GM21723 (cell line): Measurements from ENCODE around the gene LENG8.
"Not testable (repeated sequence)": the region's sequence is repeated elsewhere in the genome, so short reads cannot be mapped to it uniquely, and the experiment has no call there.

Experiments
- ATAC-seq: cut with Tn5 transposase; IDR thresholded peaks from one replicate; pipeline ENCODE4 v1.9.1; 2021; ENCODE audit warnings: mild to moderate bottlenecking, moderate library complexity; ENCODE audit not compliant: unreplicated experiment

The LENG8 gene

DNA sequence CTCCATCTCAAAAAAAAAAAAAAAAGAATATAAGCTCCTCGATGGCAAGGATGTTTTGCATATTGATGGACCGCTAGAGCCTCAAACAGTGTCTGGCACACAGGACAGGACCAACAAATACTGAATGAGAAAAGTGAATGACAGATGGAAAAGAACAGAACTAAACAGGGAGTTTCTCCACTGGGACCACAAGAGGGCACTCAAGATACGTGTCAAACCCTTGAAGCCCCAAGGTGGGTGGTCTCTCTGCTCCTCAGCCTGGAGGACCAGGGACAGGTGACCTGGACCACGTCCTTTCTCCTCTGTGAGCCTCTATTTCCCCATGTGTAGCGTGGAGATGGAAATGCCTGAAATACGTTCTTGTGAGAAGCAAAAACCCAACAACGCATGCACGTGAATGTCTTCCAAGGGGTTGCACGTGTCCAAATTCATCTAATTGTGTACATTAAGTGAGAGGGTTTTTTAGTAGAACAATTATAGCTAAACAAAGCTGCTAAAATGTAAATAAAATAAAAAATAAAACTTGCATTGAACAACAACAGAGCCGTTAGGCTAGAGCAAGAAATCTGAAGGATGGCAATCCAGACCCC, 29.8 kb downstream of the LENG8 start:
- no peak for ATAC-seq

DNA sequence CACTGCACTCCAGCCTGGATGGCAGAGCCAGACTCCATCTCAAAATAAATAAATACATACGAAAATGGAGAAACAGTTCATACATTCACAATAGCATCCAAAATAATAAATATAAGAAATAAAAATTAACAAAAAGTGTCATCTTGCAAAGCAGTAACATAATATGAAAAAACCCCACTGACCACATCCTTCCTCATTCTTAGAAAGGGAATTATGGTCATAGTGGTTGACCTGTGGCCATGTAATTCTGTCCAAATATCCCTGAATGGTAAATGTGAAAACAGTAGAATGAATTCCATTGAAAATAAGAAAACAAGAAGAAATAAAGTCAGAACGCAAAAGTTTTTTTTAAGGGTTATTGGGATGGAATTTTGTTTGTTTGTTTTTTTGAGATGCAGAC, 31.1 kb downstream of the LENG8 start:
- no peak for ATAC-seq

DNA sequence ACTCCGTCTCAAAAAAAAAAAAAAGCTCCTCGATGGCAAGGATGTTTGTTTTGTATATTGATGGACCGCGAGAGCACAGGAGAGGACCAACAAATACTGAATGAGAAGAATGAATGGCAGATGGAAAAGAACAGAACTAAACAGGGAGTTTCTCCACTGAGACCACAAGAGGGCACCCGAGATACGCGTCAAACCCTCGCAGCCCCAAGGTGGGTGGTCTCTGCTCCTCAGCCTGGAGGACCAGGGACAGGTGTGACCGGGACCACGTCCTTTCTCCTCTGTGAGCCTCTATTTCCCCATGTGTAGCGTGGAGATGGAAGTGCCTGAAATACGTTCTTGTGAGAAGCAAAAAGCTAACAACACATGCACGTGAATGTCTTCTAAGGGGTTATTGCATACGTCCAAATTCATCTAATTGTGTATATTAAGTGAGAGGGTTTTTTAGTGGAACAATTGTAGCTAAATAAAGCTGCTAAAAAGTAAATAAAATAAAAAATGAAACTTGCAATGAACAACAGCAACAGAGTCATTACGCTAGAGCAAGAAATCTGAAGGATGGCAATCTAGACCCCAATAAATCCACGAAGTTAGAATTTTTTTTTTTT, 32.4 kb downstream of the LENG8 start:
- no peak for ATAC-seq

DNA sequence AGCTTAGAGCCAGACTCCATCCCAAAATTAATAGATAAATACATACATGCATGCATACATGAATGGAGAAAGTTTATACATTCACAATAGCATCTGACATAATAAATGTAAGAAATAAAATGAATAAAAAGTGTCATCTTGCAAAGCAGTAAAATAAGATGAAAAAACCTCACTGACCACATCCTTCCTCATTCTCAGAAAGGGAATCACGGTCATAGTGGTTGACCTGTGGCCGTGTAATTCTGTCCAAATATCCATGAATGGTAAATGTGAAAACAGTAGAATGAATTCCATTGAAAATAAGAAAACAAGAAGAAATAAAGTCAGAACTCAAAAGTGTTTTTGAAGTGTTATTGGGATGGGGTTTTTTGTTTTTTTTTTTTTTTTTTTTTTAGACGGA, 33.9 kb downstream of the LENG8 start:
- ATAC-seq = no peak

DNA sequence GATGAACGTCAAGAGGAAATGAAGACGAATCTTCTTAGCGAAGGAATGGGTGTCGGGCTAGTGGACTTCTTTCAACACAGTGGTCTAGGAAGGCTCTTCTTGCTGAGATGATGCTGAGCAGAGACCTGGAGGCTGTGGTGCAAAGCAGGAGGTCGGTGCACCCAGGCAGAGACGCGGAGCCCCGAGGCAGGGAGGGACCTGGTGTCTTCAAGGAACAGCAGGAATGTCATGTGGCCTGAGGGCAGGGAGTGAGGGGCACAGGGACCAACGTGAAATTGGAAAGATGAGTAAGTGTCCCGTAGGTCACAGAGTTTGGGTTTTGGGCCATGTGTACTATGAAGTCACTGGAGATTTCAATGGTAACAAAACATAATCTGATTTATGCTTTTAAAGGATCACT, 35.5 kb downstream of the LENG8 start:
- no peak for ATAC-seq

DNA sequence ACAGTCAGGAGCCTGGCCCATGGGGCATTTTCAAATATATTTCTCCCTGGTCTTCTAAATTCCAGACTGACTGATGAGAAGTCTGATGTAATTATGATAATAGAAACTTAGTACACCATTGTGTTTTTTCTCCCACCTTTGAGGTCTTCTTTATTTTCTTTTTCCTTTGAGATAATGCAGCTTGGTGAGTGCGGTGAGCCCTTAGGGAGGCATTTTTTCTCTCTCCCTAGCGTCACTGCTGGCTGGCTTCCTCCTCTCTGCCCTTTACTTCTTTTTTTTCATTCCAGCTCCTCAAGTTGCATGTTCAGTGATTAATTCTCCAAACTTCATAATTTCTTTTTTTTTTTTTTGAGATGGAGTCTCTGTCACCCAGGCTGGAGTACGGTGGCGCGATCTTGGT, 36.9 kb downstream of the LENG8 start:
- no peak for ATAC-seq

DNA sequence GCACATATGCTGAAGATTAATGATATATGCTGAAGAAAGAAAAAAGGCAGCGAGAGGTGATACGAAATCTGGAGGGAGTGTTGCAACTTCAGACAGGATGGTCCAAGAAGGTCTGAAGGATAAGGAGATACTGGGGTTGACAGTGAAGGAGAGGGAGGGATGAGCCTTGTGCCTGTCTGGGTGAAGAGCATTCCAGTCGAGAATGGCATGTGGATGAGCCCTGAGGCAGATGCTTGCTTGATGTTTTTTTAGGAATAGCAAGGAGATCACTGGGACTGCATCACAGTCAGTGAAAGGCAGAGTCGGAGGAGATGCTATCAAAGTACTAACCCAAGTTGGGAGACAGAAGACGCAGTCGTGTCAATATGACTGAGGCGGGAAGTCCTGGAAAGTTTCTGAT, 40.3 kb downstream of the LENG8 start:
- ATAC-seq = no peak

DNA sequence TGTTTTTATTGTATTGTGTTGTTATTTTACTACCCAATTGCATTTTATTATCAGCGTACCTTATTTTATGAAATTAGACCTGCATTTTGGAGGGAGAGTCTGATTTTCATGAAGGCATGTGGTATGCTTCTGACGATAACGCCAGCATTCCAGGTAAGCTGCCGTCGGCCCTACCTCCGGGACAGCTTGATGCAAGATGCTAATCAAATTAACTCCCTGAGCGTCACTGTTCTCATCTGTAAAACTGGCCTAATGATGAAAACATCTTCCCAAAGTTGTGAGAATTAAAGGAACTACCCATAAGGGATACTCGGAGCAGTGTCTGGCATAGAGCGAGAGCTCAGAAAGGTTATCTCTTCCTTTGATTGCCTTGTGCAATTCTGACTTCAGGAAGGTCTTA, 40.8 kb downstream of the LENG8 start:
- no peak for ATAC-seq

DNA sequence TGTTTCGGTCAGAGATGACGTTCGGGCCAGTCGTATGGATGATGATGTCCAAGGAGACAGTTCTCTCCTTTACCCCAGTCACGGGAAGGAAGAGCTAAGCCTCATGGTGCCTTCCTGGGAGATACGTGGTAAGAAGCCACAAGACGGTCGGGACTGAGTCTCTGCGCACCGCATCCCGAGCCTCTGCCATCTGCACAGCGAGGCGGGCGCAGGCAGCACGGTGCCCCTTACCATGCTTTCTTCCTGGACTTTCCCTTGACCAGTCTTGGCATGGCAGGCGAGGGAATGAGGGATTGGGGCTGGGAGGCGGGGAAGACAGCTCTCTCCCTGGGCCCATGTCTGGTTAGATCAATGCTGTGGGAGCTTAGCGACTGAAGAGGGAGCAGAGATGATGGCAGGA, 43.6 kb downstream of the LENG8 start:
- ATAC-seq = no peak

DNA sequence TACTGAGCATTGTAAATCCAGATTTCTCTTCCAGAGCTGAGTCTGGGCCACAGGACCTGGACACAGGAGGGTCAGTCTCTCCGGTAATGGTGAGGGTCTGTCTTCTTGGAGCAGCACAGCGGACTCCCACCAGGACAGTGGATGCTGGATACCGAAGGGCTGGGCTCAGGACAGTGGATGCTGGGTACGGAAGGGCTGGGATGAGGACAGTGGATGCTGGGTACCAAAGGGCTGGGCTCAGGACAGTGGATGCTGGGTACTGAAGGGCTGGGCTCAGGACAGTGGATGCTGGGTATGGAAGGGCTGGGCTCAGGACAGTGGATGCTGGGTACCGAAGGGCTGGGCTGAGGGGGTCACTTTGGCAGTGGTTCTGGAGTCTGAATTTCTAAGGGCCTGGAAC, 44.1 kb downstream of the LENG8 start:
- not testable (repeated sequence) for ATAC-seq

DNA sequence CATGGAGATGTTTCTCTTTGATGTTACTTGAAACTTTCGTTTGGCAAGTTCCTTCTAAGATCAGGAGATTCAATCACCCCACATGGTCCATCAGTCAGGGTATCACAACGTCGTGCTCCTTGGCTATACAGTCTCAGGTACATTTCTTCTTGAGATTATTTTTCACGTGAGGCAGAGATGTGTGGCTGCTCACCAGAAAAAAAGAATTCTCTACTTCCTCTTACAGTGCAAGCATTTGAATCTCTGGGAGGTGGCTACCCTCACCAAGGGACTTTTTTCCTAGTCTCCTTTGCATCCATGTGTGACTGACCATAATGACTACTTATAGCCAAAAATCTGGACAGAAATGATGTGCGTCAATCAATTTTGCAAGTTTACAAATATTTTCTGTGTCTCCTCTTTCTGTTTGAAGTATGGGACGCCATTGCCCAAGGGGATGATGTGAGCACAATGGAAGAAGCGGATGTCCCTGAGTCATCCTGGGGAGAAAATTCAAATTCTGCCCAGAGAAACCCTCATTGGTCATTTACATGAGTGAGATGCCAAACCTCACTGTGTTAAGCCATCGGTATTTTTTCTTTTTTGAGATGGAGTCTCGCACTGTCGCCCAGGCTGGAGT, 45.1 kb downstream of the LENG8 start:
- ATAC-seq = no peak

DNA sequence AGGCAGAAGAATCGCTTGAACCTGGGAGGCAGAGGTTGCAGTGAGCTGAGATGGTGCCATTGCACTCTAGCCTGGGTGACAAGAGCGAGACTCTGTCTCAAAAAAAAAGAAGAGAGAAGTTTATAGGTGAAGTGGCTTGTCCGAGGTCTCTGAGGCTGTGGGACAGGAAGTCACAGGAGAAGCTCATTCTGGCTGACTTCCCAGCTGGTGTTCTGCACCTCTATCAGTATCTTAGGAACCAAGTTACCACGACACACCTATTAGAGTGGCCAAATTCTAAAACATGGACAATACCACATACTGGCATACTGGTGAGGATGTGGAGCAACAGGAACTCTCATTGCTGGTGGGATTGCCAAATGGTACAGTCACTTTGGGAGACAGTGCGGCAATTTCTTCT, 46.3 kb downstream of the LENG8 start:
- ATAC-seq = not testable (repeated sequence)

DNA sequence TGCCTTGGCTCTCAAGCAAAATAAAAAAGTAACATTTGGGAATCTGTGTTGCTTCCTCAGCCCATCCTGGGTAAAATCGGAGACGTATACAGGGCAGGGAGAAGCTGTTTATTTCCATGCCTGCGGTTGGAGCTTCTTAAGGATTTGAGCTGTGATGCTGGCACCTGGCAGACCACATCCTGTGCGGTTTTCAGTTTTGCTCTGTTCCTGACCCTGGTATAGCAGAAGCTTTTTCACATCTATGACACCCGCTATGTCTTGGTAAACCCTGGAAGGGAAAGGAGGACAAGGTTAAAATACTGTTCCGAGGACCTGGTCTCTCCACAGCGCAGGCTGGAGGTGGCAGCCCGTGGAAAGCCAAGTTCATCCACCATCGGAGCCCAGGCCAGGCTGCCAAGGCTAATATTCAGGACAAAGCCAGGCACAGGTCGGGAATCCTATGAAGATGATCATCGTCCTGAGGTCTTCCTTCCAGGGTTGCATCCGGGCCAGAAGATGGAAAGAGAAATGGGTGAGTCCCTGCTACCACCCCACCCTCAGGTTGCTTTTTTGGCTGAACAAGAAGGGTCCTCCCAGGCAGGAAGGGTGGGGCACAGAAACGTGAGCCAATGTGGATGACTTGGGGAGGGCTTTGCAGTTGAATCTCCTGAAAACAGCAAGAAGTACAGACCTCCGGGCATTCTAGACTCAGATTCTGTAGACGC, 48.9 kb downstream of the LENG8 start:
- not testable (repeated sequence) for ATAC-seq

DNA sequence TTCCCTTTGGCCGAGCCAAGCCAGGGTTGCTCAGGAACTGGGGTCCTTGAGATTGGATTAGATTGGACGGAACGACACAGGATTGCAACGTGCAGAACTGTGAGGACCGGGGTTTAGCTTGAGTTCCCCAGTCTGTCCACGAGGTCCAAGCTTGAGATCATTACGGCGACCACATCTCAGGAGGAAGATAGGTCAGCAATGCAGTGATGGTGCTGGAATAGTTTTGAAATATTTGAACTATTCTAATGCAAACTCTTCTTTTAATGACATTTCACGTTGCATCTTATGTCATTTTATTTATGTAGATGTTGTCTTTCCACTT, 49.4 kb downstream of the LENG8 start:
- ATAC-seq = not testable (repeated sequence)

DNA sequence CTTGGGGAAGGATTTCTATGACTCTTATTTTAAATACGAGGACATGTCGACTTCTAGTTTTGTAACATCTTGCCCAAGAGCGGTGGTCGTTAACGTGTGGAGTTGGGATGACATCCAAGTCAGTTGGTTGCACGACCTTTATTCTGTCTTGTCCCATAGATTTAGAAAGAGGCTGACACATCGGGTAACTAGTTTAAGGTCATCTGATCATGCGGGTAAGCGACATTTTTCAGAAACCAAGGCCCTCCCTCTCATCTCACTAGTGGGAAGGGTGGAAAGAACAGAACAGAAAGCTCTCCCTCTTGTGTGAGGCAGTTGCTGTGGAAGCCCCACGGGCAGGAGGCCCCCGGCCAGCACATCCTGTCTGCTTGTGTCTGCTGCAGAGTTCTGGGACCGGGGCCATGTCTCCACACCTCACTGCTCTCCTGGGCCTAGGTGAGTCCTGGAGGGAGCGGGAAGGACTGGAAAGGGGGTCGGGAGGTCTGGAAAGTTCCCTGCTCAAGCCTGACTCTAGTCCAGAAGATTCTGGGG, 53.6 kb downstream of the LENG8 start, which contains the start of gene LAIR2:
TSS of gene LAIR2 (plus strand) at position 314 of the 531 bp plus-strand sequence. CDS start at position 402, 88 bp downstream.
- ATAC-seq = no peak

DNA sequence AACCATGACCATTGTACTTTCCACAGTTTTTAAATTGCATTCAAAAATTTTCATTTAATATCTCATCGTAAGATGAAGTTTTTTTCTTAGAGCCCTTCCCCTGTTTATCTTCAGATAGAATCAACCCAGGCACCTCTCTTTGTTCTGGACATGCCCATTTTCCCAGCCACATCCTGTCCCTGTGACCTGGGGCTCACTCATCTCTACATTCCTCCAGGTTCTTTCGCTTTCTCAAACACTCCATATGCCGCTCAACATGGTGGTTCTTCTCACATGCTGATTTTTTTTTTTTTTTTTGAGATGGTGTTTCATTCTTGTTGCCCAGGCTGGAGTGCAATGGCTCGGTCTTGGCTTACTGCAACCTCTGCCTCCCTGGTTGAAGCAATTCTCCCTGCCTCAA, 56.5 kb downstream of the LENG8 start:
- not testable (repeated sequence) for ATAC-seq

DNA sequence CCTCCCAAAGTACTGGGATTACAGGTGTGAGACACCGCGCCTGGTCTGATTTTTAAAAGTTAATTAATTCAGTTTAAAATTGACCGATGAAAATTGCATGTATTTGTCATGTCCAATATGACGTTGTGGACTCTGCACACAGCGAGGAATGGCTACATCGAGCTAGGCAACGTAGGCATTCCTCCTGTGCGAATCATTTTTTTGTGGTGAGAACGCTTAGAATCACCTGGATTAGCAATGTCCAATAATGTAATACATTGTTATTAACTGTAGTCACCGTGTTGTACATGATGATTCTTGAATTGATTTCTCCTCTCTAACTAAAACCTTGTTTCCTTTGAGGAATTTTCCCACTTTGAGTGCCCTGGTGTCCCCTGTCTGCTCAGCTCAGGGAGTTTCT, 57.1 kb downstream of the LENG8 start:
- ATAC-seq = no peak

DNA sequence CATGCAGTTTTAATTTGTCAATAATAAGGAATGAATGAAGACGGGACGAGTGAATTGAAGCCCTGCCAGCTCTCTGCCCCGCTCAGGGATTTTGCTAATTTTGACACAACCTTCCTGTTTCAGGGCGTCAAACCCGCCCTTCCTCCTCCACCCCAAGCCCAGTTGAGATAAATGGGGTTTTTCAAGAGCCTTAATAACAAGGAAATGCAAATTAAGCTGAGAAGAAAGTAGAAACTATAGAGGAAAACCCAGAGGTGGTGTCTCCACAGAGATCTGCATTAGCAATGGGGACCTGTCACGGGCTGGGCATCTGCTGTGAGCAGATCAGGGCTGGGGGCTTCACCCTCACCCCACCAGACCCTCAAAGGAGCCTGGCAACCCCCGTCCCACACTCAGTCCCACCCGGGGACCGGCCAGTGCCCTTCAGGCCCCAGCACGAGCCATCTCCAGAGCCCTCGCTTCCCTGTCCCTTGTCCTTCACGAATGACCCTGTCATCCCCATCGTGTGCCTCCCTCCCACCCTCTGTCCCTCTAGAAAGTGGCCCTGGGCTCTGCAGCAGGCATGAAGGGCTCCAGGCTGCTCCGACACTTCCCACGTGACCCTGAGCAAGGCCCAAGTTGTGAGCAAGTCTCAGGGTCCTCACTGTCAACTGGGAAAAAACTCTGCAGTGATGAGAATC, 58.2 kb downstream of the LENG8 start:
- ATAC-seq = not testable (repeated sequence)

DNA sequence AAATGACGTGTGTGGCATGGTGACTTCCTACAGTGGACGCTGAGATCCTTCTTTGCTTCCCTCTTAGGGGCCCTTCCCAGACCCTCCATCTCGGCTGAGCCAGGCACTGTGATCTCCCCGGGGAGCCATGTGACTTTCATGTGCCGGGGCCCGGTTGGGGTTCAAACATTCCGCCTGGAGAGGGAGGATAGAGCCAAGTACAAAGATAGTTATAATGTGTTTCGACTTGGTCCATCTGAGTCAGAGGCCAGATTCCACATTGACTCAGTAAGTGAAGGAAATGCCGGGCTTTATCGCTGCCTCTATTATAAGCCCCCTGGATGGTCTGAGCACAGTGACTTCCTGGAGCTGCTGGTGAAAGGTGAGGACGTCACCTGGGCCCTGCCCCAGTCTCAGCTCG, 58.8 kb downstream of the LENG8 start:
- ATAC-seq = no peak

DNA sequence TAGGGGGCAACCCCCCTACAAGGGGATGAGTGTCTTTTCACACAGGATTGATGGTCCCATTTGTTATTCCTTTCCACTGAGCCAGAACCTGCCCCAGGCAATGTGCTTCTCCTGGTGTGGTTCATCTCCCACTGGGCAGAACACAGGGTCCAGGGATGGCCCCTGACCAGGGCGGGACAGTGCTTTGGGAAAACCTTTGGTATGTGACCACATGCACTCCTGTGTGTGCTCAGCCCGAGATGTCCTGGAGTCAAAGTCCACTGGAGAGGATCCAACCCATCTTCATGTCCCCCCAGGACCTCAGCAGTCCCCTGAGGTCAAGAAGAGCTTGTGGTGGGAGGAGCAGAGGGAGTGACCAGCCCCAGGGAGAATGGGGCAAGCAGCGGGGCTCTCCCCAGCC, 59.5 kb downstream of the LENG8 start:
- ATAC-seq = not testable (repeated sequence)
